Measurements from ENCODE around the gene PHF13. TPM values are rescaled to one million over a fixed set of nuclear protein-coding genes. Genes with fewer than 3 reads are reported as not detected.

The PHF13 gene
- total RNA-seq, 2 donors from 2014 or later: 13.8 to 79.2 TPM

GRCh38 chr1:6625584-6626149 is 12.1 kb downstream of the PHF13 start:
- DNase-seq (ENCODE audit: low spot score): no peak
- Histone ChIP-seq H3K4me3 (peak overlapping the region; percentile 73 to 87), H3K27me3 (replicated peaks; ENCODE audit: insufficient read depth) (no peaks in the 10 kb centered on the region), H3K36me3 (peaks cover 0 to 7% of the 10 kb centered on the region in 2 donors), H3K27ac (peak overlapping the region; percentile 89 to 92), H3K9me3 (no peaks in the 10 kb centered on the region), H3K4me1 (replicated peaks) (peaks cover 6% of the 10 kb centered on the region)
- intact Hi-C loops (cut with DNase I): loop anchor here (5.0 kb wide), 1 partner anchor 38 kb away; no protein-coding TSS in a partner anchor
- TF ChIP-seq POLR2A (IDR thresholded peaks at IDR 0.05): no peak
- peak; percentile 23 for TF ChIP-seq POLR2AphosphoS5 (IDR thresholded peaks at IDR 0.05)
- WGBS: 6% methylated on average over 32 of the region's 32 CpGs

- no peak for TF ChIP-seq POLR2AphosphoS5 (IDR thresholded peaks at IDR 0.05)
- TF ChIP-seq POLR2A (IDR thresholded peaks at IDR 0.05): no peak
- no peak for TF ChIP-seq CTCF (IDR thresholded peaks at IDR 0.05)
- no peak overlapping the region for H3K4me3 ChIP-seq
- H3K4me1 ChIP-seq (replicated peaks): peaks cover 6% of the 10 kb centered on the region
- H3K36me3 ChIP-seq: no peaks in the 10 kb centered on the region
- no peak for DNase-seq (ENCODE audit: low spot score)
- intact Hi-C loops (cut with DNase I): loop anchor here (5.0 kb wide), 1 partner anchor 40 kb away; no protein-coding TSS in a partner anchor
- 92% methylated on average over 9 of the region's 9 CpGs for WGBS
- H3K27me3 ChIP-seq (replicated peaks; ENCODE audit: insufficient read depth): no peaks in the 10 kb centered on the region
- H3K9me3 ChIP-seq: no peaks in the 10 kb centered on the region
- H3K27ac ChIP-seq: no peak overlapping the region
Measured at GRCh38 chr1:6627031-6627430, 13.5 kb downstream of the PHF13 start.

GRCh38 chr1:6627841-6628545 is 14.5 kb downstream of the PHF13 start:
- Histone ChIP-seq H3K27me3 (replicated peaks; ENCODE audit: insufficient read depth) (no peaks in the 10 kb centered on the region), H3K4me1 (replicated peaks) (peaks cover 4% of the 10 kb centered on the region), H3K4me3 (no peak overlapping the region), H3K9me3 (no peaks in the 10 kb centered on the region), H3K36me3 (no peaks in the 10 kb centered on the region), H3K27ac (no peak overlapping the region)
- no peak for DNase-seq (ENCODE audit: low spot score)
- WGBS: 86% methylated on average over 21 of the region's 21 CpGs
- no peak for TF ChIP-seq CTCF (IDR thresholded peaks at IDR 0.05)
- no peak for TF ChIP-seq POLR2AphosphoS5 (IDR thresholded peaks at IDR 0.05)
- TF ChIP-seq POLR2A (IDR thresholded peaks at IDR 0.05): no peak
- intact Hi-C loops (cut with DNase I): loop anchor here (5.0 kb wide), 1 partner anchor 41 kb away; no protein-coding TSS in a partner anchor

- Histone ChIP-seq H3K9me3 (no peaks in the 10 kb centered on the region), H3K36me3 (peaks cover 0 to 3% of the 10 kb centered on the region in 2 donors), H3K27me3 (replicated peaks; ENCODE audit: insufficient read depth) (no peaks in the 10 kb centered on the region), H3K4me1 (replicated peaks) (peaks cover 4% of the 10 kb centered on the region), H3K27ac (no peak overlapping the region), H3K4me3 (no peak overlapping the region)
- TF ChIP-seq CTCF (IDR thresholded peaks at IDR 0.05) (no peak), POLR2AphosphoS5 (IDR thresholded peaks at IDR 0.05) (no peak), POLR2A (IDR thresholded peaks at IDR 0.05) (no peak)
- no peak for DNase-seq (ENCODE audit: low spot score)
- intact Hi-C loops (cut with DNase I): loop anchor here (5.0 kb wide), 1 partner anchor 42 kb away; no protein-coding TSS in a partner anchor
- 88% methylated on average over 12 of the region's 12 CpGs for WGBS
Measured at GRCh38 chr1:6628971-6629479, 15.5 kb downstream of the PHF13 start.

GRCh38 chr1:6630027-6630426 is 16.5 kb downstream of the PHF13 start:
- no peak overlapping the region for H3K27ac ChIP-seq
- H3K4me3 ChIP-seq: no peak overlapping the region
- no peaks in the 10 kb centered on the region for H3K27me3 ChIP-seq (replicated peaks; ENCODE audit: insufficient read depth)
- 86% methylated on average over 8 of the region's 8 CpGs for WGBS
- peaks cover 4% of the 10 kb centered on the region for H3K4me1 ChIP-seq (replicated peaks)
- intact Hi-C loops (cut with DNase I): no loop called here
- DNase-seq (ENCODE audit: low spot score): no peak
- H3K9me3 ChIP-seq: no peaks in the 10 kb centered on the region
- TF ChIP-seq CTCF (IDR thresholded peaks at IDR 0.05) (no peak), POLR2AphosphoS5 (IDR thresholded peaks at IDR 0.05) (no peak), POLR2A (IDR thresholded peaks at IDR 0.05) (no peak)
- peaks cover 0 to 3% of the 10 kb centered on the region in 2 donors for H3K36me3 ChIP-seq

All from prostate gland (tissue), 2 donors.